Stimulated activated naive CD8-positive, alpha-beta T cell treated with anti-CD3 and anti-CD28 coated beads, Interleukin-15, Interleukin-2, amounts not matched to agents 100 ng/mL and 50 ng/mL, for 24 hours (primary cell): ENCODE results near the gene ANKRD12.

ENCODE experiments used
- H3K27ac Mint-ChIP-seq: one replicate; pipeline ENCODE4 v1.8.0; 2021; ENCODE audit warnings: mild to moderate bottlenecking, mixed read lengths
- H3K27me3 Mint-ChIP-seq: one replicate; pipeline ENCODE4 v1.8.0; 2021; ENCODE audit warnings: mixed read lengths
- H3K36me3 Mint-ChIP-seq: one replicate; pipeline ENCODE4 v1.8.0; 2021; ENCODE audit warnings: low read depth, mixed read lengths
- H3K4me1 Mint-ChIP-seq: one replicate; pipeline ENCODE4 v1.8.0; 2021; ENCODE audit warnings: low read depth, mixed read lengths
- H3K4me3 Mint-ChIP-seq: one replicate; pipeline ENCODE4 v1.8.0; 2021; ENCODE audit warnings: mild to moderate bottlenecking, mixed read lengths
- H3K9me3 Mint-ChIP-seq: one replicate; pipeline ENCODE4 v1.8.0; 2021; ENCODE audit warnings: mixed read lengths

The ANKRD12 gene

GRCh38 chr18:9206421-9206820 lies 69.8 kb downstream of the ANKRD12 start:
- H3K4me1 Mint-ChIP-seq, result peaks cover 14% of the 10 kb centered on the region
- H3K27me3 Mint-ChIP-seq, result no peaks in the 10 kb centered on the region
- no peak overlapping the region for H3K27ac Mint-ChIP-seq
- no peak overlapping the region for H3K4me3 Mint-ChIP-seq
- H3K9me3 Mint-ChIP-seq, result no peaks in the 10 kb centered on the region
- H3K36me3 Mint-ChIP-seq, result peaks cover 30% of the 10 kb centered on the region

DNA sequence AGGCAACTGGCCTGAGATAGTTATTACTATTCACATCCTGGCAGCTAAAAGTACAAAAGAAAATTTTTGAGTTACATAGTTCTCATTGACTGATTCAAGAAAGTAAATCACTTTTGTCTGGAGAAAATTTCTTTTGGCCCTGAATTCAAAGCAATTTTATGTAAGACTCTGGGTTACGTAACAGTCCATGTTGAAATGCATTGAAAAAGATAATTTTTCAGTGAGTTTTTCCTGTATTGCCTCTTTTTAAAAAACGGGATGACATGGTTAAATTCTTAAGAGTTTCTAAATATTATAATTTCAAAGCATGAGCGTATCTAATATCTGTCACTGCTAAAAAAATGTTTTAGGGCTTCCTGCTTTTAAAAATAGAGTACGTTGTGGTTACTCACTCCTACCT lies 72.7 kb downstream of the ANKRD12 start:
- H3K27me3 Mint-ChIP-seq, result no peaks in the 10 kb centered on the region
- no peak overlapping the region for H3K4me3 Mint-ChIP-seq
- no peak overlapping the region for H3K27ac Mint-ChIP-seq
- H3K36me3 Mint-ChIP-seq, result peaks cover 47% of the 10 kb centered on the region
- no peaks in the 10 kb centered on the region for H3K9me3 Mint-ChIP-seq
- H3K4me1 Mint-ChIP-seq, result peaks cover 17% of the 10 kb centered on the region

DNA sequence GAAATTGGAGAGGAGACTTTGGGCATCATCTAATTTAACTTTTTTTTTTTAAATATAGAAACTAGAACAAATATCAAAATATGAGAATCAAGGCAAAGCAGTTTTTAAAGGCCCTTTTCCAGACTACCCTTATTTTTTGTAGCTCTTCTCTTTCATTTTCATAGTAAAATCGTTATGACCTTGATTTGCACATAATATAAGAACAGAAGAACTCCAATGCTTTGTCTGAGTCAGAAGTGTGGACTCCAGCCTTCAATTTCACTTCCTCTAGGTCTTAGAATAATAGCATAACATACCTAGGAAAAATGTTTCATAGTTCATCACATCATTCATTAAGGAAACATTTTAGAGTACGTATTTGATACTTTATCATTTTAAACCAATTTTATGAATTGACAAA lies 74.4 kb downstream of the ANKRD12 start:
- H3K4me1 Mint-ChIP-seq, result peaks cover 20% of the 10 kb centered on the region
- no peak overlapping the region for H3K27ac Mint-ChIP-seq
- H3K9me3 Mint-ChIP-seq, result no peaks in the 10 kb centered on the region
- H3K36me3 Mint-ChIP-seq, result peaks cover 56% of the 10 kb centered on the region
- H3K4me3 Mint-ChIP-seq, result no peak overlapping the region
- no peaks in the 10 kb centered on the region for H3K27me3 Mint-ChIP-seq

- Mint-ChIP-seq H3K36me3 (peaks cover 63% of the 10 kb centered on the region), H3K9me3 (no peaks in the 10 kb centered on the region), H3K4me1 (peaks cover 20% of the 10 kb centered on the region), H3K27me3 (no peaks in the 10 kb centered on the region), H3K4me3 (no peak overlapping the region), H3K27ac (no peak overlapping the region)
These were observed 75.4 kb downstream of the ANKRD12 start for GRCh38 chr18:9211955-9212354.

- Mint-ChIP-seq H3K9me3 (no peaks in the 10 kb centered on the region), H3K27me3 (no peaks in the 10 kb centered on the region), H3K4me1 (peaks cover 12% of the 10 kb centered on the region), H3K36me3 (peaks cover 70% of the 10 kb centered on the region), H3K4me3 (no peak overlapping the region), H3K27ac (peak overlapping the region; percentile 43)
These were observed 78.8 kb downstream of the ANKRD12 start for GRCh38 chr18:9215221-9215933.

DNA sequence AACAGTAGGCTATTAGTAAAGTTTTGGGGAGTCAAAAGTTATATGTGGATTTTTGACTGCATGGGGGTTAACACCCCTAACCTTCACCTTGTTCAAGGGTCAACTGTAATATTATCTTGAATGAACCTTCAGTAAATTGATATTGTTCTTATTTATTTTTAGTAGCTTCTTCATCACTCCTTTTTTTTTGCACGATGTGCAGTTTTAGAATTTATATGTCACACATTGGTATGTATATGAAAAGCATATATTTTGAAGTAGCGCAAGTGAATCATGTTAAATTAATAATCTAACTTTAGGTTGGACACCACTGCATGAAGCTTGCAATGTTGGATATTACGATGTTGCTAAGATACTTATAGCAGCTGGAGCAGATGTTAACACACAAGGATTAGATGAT lies 79.9 kb downstream of the ANKRD12 start:
- peaks cover 6% of the 10 kb centered on the region for H3K4me1 Mint-ChIP-seq
- H3K27ac Mint-ChIP-seq, result no peak overlapping the region
- peaks cover 76% of the 10 kb centered on the region for H3K36me3 Mint-ChIP-seq
- no peak overlapping the region for H3K4me3 Mint-ChIP-seq
- H3K9me3 Mint-ChIP-seq, result no peaks in the 10 kb centered on the region
- H3K27me3 Mint-ChIP-seq, result no peaks in the 10 kb centered on the region

DNA sequence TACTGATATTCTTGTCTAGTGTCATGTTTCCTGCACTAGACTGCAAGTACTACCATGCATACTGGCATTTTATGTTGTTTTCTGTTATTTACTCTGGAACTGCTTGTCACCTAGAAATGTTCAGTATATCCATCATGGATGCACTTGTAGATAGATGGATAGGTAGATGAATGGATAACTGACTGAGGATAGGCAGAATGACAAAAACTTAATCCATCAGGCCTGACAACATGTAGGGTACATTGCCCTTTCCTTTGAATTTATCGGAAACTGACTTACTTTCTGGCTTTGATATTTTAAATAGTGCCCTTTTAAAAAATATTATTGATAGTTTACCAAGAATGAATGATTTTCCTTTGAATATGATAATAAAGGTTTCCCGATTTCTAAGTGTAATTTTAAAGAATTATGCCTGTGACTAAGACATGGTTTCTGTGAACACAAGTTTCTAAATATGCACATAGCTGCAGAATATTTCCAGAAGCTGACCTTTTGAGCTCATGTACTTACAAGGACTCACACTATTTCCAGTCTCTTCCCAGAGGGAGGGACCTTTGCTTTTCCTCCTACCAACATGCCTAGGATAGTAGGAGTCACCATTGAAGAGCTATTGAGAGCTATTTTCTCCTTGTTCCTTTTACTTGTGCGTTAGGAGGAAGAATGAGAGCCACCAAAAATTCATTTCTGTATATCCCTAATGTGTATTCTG lies 81.3 kb downstream of the ANKRD12 start:
- Mint-ChIP-seq H3K4me1 (peaks cover 3% of the 10 kb centered on the region), H3K36me3 (peaks cover 77% of the 10 kb centered on the region), H3K27ac (no peak overlapping the region), H3K9me3 (no peaks in the 10 kb centered on the region), H3K27me3 (no peaks in the 10 kb centered on the region), H3K4me3 (no peak overlapping the region)

DNA sequence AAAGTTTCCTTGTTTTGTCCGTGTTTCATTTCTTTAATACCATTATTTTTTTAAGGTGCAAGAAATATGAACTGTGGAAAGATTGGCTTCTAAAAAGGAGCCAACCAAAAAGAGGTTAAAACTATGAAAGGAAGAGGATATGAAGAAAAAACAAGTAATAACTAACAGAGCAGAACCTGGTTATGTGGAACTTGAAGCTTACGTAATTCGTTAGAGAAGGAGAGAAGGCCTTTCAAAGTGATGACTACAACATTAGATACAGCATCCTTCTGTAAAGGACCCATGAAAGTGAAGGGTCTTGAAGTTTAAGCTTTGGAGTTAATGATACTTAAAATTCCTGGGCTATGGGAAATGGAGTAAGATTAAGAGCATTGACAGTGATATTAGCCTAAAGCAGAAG lies 84.5 kb downstream of the ANKRD12 start:
- Mint-ChIP-seq H3K4me3 (no peak overlapping the region), H3K4me1 (no peaks in the 10 kb centered on the region), H3K27me3 (no peaks in the 10 kb centered on the region), H3K36me3 (peaks cover 70% of the 10 kb centered on the region), H3K27ac (no peak overlapping the region), H3K9me3 (no peaks in the 10 kb centered on the region)

GRCh38 chr18:9221661-9222060 lies 85.1 kb downstream of the ANKRD12 start:
- no peak overlapping the region for H3K4me3 Mint-ChIP-seq
- H3K4me1 Mint-ChIP-seq, result peaks cover 3% of the 10 kb centered on the region
- H3K36me3 Mint-ChIP-seq, result peaks cover 68% of the 10 kb centered on the region
- H3K27ac Mint-ChIP-seq, result no peak overlapping the region
- H3K27me3 Mint-ChIP-seq, result no peaks in the 10 kb centered on the region
- H3K9me3 Mint-ChIP-seq, result no peaks in the 10 kb centered on the region

DNA sequence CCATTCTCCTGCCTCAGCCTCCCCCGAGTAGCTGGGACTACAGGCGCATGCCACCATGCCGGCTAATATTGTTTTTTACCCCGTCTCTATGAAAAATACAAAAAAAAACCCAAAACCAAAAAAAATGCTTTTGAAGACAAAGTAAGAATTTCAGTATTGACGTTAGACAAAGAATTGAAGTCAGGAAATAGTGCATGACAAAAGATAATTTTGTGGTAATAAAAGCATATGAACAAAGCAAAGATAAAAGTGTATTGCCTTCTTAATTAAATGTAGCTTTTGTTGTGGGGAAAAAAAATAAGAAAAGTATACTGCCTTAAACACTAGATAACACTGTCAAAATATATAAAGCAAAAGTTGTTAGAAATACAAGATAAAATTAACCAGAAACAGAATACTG lies 86.8 kb downstream of the ANKRD12 start:
- Mint-ChIP-seq H3K27me3 (no peaks in the 10 kb centered on the region), H3K27ac (no peak overlapping the region), H3K4me1 (peaks cover 5% of the 10 kb centered on the region), H3K9me3 (no peaks in the 10 kb centered on the region), H3K4me3 (no peak overlapping the region), H3K36me3 (peaks cover 73% of the 10 kb centered on the region)

- peaks cover 22% of the 10 kb centered on the region for H3K4me1 Mint-ChIP-seq
- no peak overlapping the region for H3K4me3 Mint-ChIP-seq
- peaks cover 78% of the 10 kb centered on the region for H3K36me3 Mint-ChIP-seq
- no peak overlapping the region for H3K27ac Mint-ChIP-seq
- H3K27me3 Mint-ChIP-seq, result no peaks in the 10 kb centered on the region
- no peaks in the 10 kb centered on the region for H3K9me3 Mint-ChIP-seq
These were observed 89.9 kb downstream of the ANKRD12 start for GRCh38 chr18:9226463-9226862.

GRCh38 chr18:9231852-9232486 lies 95.4 kb downstream of the ANKRD12 start:
- Mint-ChIP-seq H3K27me3 (no peaks in the 10 kb centered on the region), H3K27ac (no peak overlapping the region), H3K4me1 (peaks cover 18% of the 10 kb centered on the region), H3K36me3 (peaks cover 78% of the 10 kb centered on the region), H3K9me3 (peaks cover 9% of the 10 kb centered on the region), H3K4me3 (no peak overlapping the region)

DNA sequence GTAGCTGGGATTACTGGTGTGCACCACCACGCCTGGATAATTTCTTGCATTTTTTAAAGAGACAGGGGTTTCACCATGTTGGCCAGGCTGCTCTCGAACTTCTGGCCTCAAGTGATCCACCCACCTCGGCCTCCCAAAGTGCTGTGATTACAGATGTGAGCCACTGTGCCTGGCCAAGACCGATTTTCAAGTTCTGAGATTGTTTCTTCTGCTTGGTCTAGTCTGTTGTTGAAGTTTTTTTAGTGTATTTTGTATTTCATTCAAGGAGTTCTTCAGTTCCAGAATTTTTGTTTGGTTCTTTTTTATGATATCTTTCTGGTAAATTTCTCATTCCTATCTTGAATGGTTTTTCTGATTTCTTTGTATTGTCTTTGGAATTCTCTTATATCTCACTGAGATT lies 96.4 kb downstream of the ANKRD12 start:
- Mint-ChIP-seq H3K36me3 (peaks cover 80% of the 10 kb centered on the region), H3K4me1 (peaks cover 18% of the 10 kb centered on the region), H3K27ac (no peak overlapping the region), H3K9me3 (peaks cover 9% of the 10 kb centered on the region), H3K4me3 (no peak overlapping the region), H3K27me3 (no peaks in the 10 kb centered on the region)

DNA sequence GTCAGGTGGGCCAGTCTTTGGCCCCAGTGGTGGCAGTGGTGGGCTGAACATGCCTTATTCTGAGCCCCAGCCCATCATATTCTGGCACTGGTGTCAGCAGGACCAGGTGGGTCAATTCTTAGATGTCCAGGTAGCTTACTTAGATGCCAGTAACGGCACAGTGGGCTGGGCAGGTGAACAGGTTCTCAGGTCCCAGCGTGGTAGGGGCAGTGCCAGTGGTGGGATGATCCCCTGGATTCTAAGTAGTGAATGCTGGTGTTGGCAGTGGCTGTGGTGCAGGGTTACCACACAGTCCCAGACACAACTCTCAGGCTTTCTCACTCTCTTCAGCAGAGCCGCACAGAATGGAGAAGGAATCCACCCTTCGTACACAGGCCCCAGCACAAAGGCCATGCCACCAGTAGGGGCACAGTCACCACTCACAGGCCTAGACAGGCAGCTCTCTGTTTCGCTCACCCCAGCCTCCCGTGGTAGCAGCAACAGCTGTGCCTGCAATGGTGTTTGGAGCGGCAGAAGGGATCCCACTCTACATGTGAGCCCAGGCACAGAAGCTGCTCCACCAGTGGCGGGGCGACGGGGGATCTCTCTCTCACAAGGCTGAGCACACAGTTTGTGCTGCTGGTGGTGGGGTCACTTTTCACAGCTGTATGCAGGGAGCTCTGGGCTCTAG lies 97.3 kb downstream of the ANKRD12 start:
- H3K27ac Mint-ChIP-seq, result no peak overlapping the region
- H3K4me3 Mint-ChIP-seq, result no peak overlapping the region
- H3K9me3 Mint-ChIP-seq, result peaks cover 9% of the 10 kb centered on the region
- H3K27me3 Mint-ChIP-seq, result no peaks in the 10 kb centered on the region
- peaks cover 14% of the 10 kb centered on the region for H3K4me1 Mint-ChIP-seq
- peaks cover 77% of the 10 kb centered on the region for H3K36me3 Mint-ChIP-seq

- H3K27me3 Mint-ChIP-seq, result no peaks in the 10 kb centered on the region
- H3K4me3 Mint-ChIP-seq, result no peak overlapping the region
- H3K36me3 Mint-ChIP-seq, result peaks cover 71% of the 10 kb centered on the region
- H3K4me1 Mint-ChIP-seq, result peaks cover 8% of the 10 kb centered on the region
- H3K9me3 Mint-ChIP-seq, result peaks cover 9% of the 10 kb centered on the region
- H3K27ac Mint-ChIP-seq, result no peak overlapping the region
These were observed 97.9 kb downstream of the ANKRD12 start for GRCh38 chr18:9234528-9234927.
